MM.1S (cell line): ENCODE results near the gene SPINK8.
A peak's percentile ranks its signal among the peaks of the same experiment; 100 is the strongest.

Source experiments
- DNase-seq: peaks from one replicate; pipeline ENCODE4 v3.0.0-alpha.2; 2015
- H2AFZ ChIP-seq: fragments of 300-600 bp; sonication (generic); 2 replicates; pipeline ENCODE4 v1.6.0; 2016; ENCODE audit warnings: antibody characterized with exemption, low read length
- H3F3A ChIP-seq: fragments of 300-600 bp; sonication (generic); 2 replicates; pipeline ENCODE4 v1.6.1; 2016; ENCODE audit warnings: mild to moderate bottlenecking, antibody characterized with exemption, low read length, moderate library complexity, mixed read lengths; ENCODE audit not compliant: insufficient read depth
- H3K27ac ChIP-seq: fragments of 300-600 bp; sonication (generic); 2 replicates; pipeline ENCODE4 v1.5.1; 2016; ENCODE audit warnings: mild to moderate bottlenecking, low read length
- H3K27me3 ChIP-seq: fragments of 300-600 bp; sonication (generic); replicated peaks from 2 replicates; pipeline ENCODE4 v1.6.0; 2016; ENCODE audit warnings: low read length; ENCODE audit not compliant: insufficient read depth
- H3K36me3 ChIP-seq: fragments of 300-600 bp; sonication (generic); replicated peaks from 2 replicates; pipeline ENCODE4 v1.6.1; 2016; ENCODE audit warnings: mild to moderate bottlenecking, low read length, mixed read lengths; ENCODE audit not compliant: insufficient read depth
- H3K4me1 ChIP-seq: fragments of 300-600 bp; sonication (generic); 2 replicates; pipeline ENCODE4 v1.6.1; 2016; ENCODE audit warnings: low read length, mixed read lengths
- H3K4me2 ChIP-seq: fragments of 300-600 bp; sonication (generic); 2 replicates; pipeline ENCODE4 v1.6.0; 2016; ENCODE audit warnings: low read depth, low read length
- H3K4me3 ChIP-seq: fragments of 300-600 bp; sonication (generic); 2 replicates; pipeline ENCODE4 v1.5.1; 2016; ENCODE audit warnings: low read length, mixed read lengths
- H3K79me2 ChIP-seq: fragments of 300-600 bp; sonication (generic); 2 replicates; pipeline ENCODE4 v1.6.1; 2016; ENCODE audit warnings: mixed run types, low read length, mixed read lengths
- H3K9ac ChIP-seq: fragments of 300-600 bp; sonication (generic); 2 replicates; pipeline ENCODE4 v1.6.1; 2016; ENCODE audit warnings: low read length, mixed read lengths
- H3K9me2 ChIP-seq: fragments of 300-600 bp; sonication (generic); replicated peaks from 2 replicates; pipeline ENCODE4 v1.6.1; 2016; ENCODE audit warnings: mild to moderate bottlenecking, low read length, mixed read lengths; ENCODE audit not compliant: insufficient read depth
- H3K9me3 ChIP-seq: fragments of 300-600 bp; sonication (generic); replicated peaks from 2 replicates; pipeline ENCODE4 v1.6.1; 2016; ENCODE audit warnings: mild to moderate bottlenecking, low read length, mixed read lengths; ENCODE audit not compliant: insufficient read depth
- H4K20me1 ChIP-seq: fragments of 300-600 bp; sonication (generic); 2 replicates; pipeline ENCODE4 v1.6.1; 2016; ENCODE audit warnings: mild to moderate bottlenecking, low read length, moderate library complexity, mixed read lengths; ENCODE audit not compliant: insufficient read depth
- CTCF ChIP-seq: fragments of 300-600 bp; sonication (generic); IDR thresholded peaks from 2 replicates; pipeline ENCODE4 v1.5.1; 2016; ENCODE audit warnings: antibody characterized with exemption, low read length, mixed read lengths
- EZH2 ChIP-seq: fragments of 300-600 bp; sonication (generic); optimal IDR thresholded peaks from 2 replicates; pipeline ENCODE3; 2017; ENCODE audit warnings: low read depth, mild to moderate bottlenecking, antibody characterized with exemption, low read length, mixed read lengths
- EZH2phosphoT487 ChIP-seq: fragments of 300-600 bp; sonication (generic); IDR thresholded peaks from 2 replicates; pipeline ENCODE4 v1.6.1; 2018; ENCODE audit warnings: antibody characterized with exemption, low read length

The SPINK8 gene

DNA sequence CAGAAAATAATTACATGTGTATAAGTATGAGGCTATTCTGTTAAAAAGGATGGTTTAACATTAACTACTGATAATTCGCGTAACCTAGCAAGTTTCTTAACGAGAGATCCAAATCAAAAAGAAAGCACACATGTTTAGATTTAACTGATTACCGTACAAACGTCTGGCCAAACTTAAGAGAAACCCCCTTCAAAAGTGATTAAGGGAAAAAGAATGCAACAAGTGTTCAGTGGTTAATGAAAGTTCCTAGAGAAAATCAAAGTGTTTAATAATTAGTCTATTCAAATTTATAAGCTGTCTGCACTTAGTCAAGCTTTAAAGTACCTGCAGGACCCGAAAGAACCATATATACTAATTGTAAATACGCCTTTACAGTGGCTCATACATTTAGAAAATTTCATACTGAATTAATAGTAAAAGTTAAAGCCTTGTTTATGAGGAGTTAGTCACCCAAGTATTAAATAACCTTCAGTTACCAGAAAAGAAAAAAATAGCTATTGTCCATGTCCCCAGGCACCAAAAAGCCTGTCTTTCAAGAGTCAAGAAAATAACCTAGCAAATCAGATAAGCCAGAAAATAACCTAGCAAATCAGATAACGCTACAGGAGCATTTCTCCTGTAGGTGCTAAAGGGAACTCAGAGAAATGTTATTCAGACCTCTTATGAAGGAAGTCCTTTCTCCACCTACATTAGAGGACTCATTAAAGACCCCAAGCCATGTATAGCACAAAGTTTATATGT, 58.0 kb downstream of the SPINK8 start:
- H3K9me2 ChIP-seq, result no peaks in the 10 kb centered on the region
- H3K36me3 ChIP-seq, result no peaks in the 10 kb centered on the region
- H3F3A ChIP-seq, result no peaks in the 10 kb centered on the region
- no peak overlapping the region for H3K9ac ChIP-seq
- H3K4me2 ChIP-seq, result no peak overlapping the region
- H3K27ac ChIP-seq, result no peak overlapping the region
- H3K4me3 ChIP-seq, result no peak overlapping the region
- H2AFZ ChIP-seq, result no peak overlapping the region
- TF ChIP-seq EZH2phosphoT487, result no peak
- H3K9me3 ChIP-seq, result no peaks in the 10 kb centered on the region
- no peaks in the 10 kb centered on the region for H4K20me1 ChIP-seq
- DNase-seq, result no peak
- H3K79me2 ChIP-seq, result no peaks in the 10 kb centered on the region
- H3K27me3 ChIP-seq, result no peaks in the 10 kb centered on the region
- H3K4me1 ChIP-seq, result no peaks in the 10 kb centered on the region

GRCh38 chr3:48274452-48274851, 59.0 kb downstream of the SPINK8 start:
- DNase-seq, result no peak
- Histone ChIP-seq H3K79me2 (no peaks in the 10 kb centered on the region), H3K9ac (no peak overlapping the region), H3K4me2 (no peak overlapping the region), H3K9me2 (no peaks in the 10 kb centered on the region), H3K9me3 (no peaks in the 10 kb centered on the region), H3F3A (no peaks in the 10 kb centered on the region), H3K4me1 (no peaks in the 10 kb centered on the region), H2AFZ (no peak overlapping the region), H3K36me3 (no peaks in the 10 kb centered on the region), H3K27ac (no peak overlapping the region), H4K20me1 (no peaks in the 10 kb centered on the region), H3K4me3 (no peak overlapping the region), H3K27me3 (no peaks in the 10 kb centered on the region)
- no peak for TF ChIP-seq EZH2
- TF ChIP-seq EZH2phosphoT487, result no peak
- no peak for TF ChIP-seq CTCF

GRCh38 chr3:48273594-48274211, 59.8 kb downstream of the SPINK8 start:
- no peak overlapping the region for H3K4me2 ChIP-seq
- no peak for TF ChIP-seq EZH2
- TF ChIP-seq CTCF, result peak; percentile 81
- TF ChIP-seq EZH2phosphoT487, result no peak
- no peak overlapping the region for H3K4me3 ChIP-seq

More at GRCh38 chr3:48273594-48274211, 59.8 kb downstream of the SPINK8 start:
- no peak overlapping the region for H2AFZ ChIP-seq
- no peaks in the 10 kb centered on the region for H3K9me2 ChIP-seq
- H3K27me3 ChIP-seq, result no peaks in the 10 kb centered on the region
- H4K20me1 ChIP-seq, result no peaks in the 10 kb centered on the region
- H3K36me3 ChIP-seq, result no peaks in the 10 kb centered on the region
- no peak overlapping the region for H3K9ac ChIP-seq
- H3K27ac ChIP-seq, result no peak overlapping the region
- H3F3A ChIP-seq, result no peaks in the 10 kb centered on the region
- H3K4me1 ChIP-seq, result no peaks in the 10 kb centered on the region
- DNase-seq, result peak; percentile 57
- H3K9me3 ChIP-seq, result no peaks in the 10 kb centered on the region
- no peaks in the 10 kb centered on the region for H3K79me2 ChIP-seq
